ENCODE data around the gene OLAH.
"Not testable (repeated sequence)": the region's sequence is repeated elsewhere in the genome, so short reads cannot be mapped to it uniquely, and the experiment has no call there.

The OLAH gene

GRCh38 chr10:15043674-15044073, at the start of gene OLAH:
TSS of gene OLAH (plus strand) at chr10:15043943. CDS start at chr10:15047289, 3,346 bp downstream.
- no peak for DNase-seq (ENCODE audit: low read depth in 2 of 2)

- no peak for DNase-seq (ENCODE audit: low read depth in 2 of 2)
Observed at GRCh38 chr10:14995964-14996565, 47.7 kb upstream of the OLAH start.

GRCh38 chr10:15013530-15013929, 30.2 kb upstream of the OLAH start:
- not testable (repeated sequence) for DNase-seq (ENCODE audit: low read depth in 2 of 2)

GRCh38 chr10:15015451-15015850, 28.3 kb upstream of the OLAH start:
- no peak for DNase-seq (ENCODE audit: low read depth in 2 of 2)

GRCh38 chr10:15020966-15021365, 22.8 kb upstream of the OLAH start:
- DNase-seq (ENCODE audit: low read depth in 2 of 2) = not testable (repeated sequence)

- not testable (repeated sequence) for DNase-seq (ENCODE audit: low read depth in 2 of 2)
Observed at GRCh38 chr10:15023079-15023478, 20.7 kb upstream of the OLAH start.

GRCh38 chr10:15024017-15025004, 19.4 kb upstream of the OLAH start:
- not testable (repeated sequence) for DNase-seq (ENCODE audit: low read depth in 2 of 2)

GRCh38 chr10:15025040-15025439, 18.7 kb upstream of the OLAH start:
- DNase-seq (ENCODE audit: low read depth in 2 of 2) = not testable (repeated sequence)

- no peak for DNase-seq (ENCODE audit: low read depth in 2 of 2)
Observed at GRCh38 chr10:15027741-15028140, 16.0 kb upstream of the OLAH start.

GRCh38 chr10:15035385-15036301, 8.1 kb upstream of the OLAH start:
- no peak for DNase-seq (ENCODE audit: low read depth in 2 of 2)

- DNase-seq (ENCODE audit: low read depth in 2 of 2) = no peak
Observed at GRCh38 chr10:15037691-15038090, 6.1 kb upstream of the OLAH start.

- DNase-seq (ENCODE audit: low read depth in 2 of 2) = no peak
Observed at GRCh38 chr10:15038416-15038815, 5.3 kb upstream of the OLAH start.

- DNase-seq (ENCODE audit: low read depth in 2 of 2) = no peak
Observed at GRCh38 chr10:15045380-15045779, 1.6 kb downstream of the OLAH start.

- DNase-seq (ENCODE audit: low read depth in 2 of 2) = no peak
Observed at GRCh38 chr10:15046626-15047025, 2.9 kb downstream of the OLAH start.

- no peak for DNase-seq (ENCODE audit: low read depth in 2 of 2)
Observed at GRCh38 chr10:15049533-15049932, 5.8 kb downstream of the OLAH start.

- no peak for DNase-seq (ENCODE audit: low read depth in 2 of 2)
Observed at GRCh38 chr10:15052121-15052520, 8.4 kb downstream of the OLAH start.

GRCh38 chr10:15053061-15053460, 9.3 kb downstream of the OLAH start:
- no peak for DNase-seq (ENCODE audit: low read depth in 2 of 2)

GRCh38 chr10:15058689-15059088, 14.9 kb downstream of the OLAH start:
- DNase-seq (ENCODE audit: low read depth in 2 of 2) = no peak

GRCh38 chr10:15059914-15060313, 16.2 kb downstream of the OLAH start:
- no peak for DNase-seq (ENCODE audit: low read depth in 2 of 2)

GRCh38 chr10:15060638-15061037, 16.9 kb downstream of the OLAH start:
- DNase-seq (ENCODE audit: low read depth in 2 of 2) = no peak

- no peak for DNase-seq (ENCODE audit: low read depth in 2 of 2)
Observed at GRCh38 chr10:15067154-15067553, 23.4 kb downstream of the OLAH start.

- no peak for DNase-seq (ENCODE audit: low read depth in 2 of 2)
Observed at GRCh38 chr10:15068802-15069201, 25.1 kb downstream of the OLAH start.

All from stimulated activated CD8-positive, alpha-beta memory T cell treated with anti-CD3 and anti-CD28 coated beads, Interleukin-7, amount 100 ng/mL, for 4 hours (primary cell).